Measurements from ENCODE around the gene SOD1.

DNA sequence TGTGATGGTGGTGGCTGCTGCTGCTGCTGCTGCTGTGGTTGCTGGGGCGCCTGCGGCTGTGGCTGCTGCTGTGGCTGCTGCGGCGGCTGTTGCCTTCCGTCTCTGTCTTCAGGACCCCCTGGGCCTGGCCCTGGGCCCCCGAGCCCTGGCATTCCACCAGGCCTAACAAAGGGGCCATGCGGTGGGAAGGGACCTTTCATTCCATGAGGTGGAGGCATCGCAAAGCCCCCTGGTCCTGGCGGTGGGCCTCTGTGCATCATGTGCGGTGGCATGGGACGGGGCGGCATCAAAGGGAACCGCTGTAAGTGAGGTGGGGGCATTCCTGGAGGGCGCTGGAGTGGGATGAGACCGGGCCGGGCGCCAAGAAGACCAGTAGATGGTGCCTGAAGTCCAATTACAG lies 12.4 kb downstream of the SOD1 start:
- TF ChIP-seq, protein P1, sequence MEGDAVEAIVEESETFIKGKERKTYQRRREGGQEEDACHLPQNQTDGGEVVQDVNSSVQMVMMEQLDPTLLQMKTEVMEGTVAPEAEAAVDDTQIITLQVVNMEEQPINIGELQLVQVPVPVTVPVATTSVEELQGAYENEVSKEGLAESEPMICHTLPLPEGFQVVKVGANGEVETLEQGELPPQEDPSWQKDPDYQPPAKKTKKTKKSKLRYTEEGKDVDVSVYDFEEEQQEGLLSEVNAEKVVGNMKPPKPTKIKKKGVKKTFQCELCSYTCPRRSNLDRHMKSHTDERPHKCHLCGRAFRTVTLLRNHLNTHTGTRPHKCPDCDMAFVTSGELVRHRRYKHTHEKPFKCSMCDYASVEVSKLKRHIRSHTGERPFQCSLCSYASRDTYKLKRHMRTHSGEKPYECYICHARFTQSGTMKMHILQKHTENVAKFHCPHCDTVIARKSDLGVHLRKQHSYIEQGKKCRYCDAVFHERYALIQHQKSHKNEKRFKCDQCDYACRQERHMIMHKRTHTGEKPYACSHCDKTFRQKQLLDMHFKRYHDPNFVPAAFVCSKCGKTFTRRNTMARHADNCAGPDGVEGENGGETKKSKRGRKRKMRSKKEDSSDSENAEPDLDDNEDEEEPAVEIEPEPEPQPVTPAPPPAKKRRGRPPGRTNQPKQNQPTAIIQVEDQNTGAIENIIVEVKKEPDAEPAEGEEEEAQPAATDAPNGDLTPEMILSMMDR (IDR thresholded peaks at IDR 0.05) = no peak
- no peak for TF ChIP-seq POLR2A (IDR thresholded peaks at IDR 0.05)

Data from prostate gland (tissue), 2 donors.